GM21367 (cell line): ENCODE results near the gene TMEM126A.
A peak's percentile ranks its signal among the peaks of the same experiment; 100 is the strongest.

Experiments
- ATAC-seq: cut with Tn5 transposase; IDR thresholded peaks from one replicate; pipeline ENCODE4 v1.9.1; 2021; ENCODE audit not compliant: unreplicated experiment

The TMEM126A gene

GRCh38 chr11:85694385-85694980, 46.7 kb downstream of the TMEM126A start:
- ATAC-seq = no peak

GRCh38 chr11:85695546-85695945, 47.8 kb downstream of the TMEM126A start:
- ATAC-seq = no peak

DNA sequence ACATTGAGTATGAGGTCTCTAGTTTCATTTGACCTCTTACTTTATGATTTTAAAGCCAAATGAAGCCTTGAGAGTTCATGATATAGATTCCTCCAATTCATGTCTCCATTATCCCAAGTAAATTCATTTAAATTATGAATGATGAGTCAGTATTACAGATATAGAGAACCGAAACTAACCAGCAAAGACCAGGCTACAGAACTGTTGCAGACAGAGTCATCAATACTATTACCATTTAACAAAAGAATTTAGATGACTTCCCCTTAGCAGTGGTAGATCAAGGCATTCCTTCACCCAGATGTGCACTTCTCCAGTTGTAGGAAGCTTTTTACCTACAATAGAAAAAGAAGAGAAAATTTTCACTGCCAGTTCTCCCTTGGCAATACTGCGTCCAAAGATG, 50.0 kb downstream of the TMEM126A start:
- no peak for ATAC-seq

- ATAC-seq = no peak
These were observed 50.4 kb downstream of the TMEM126A start for GRCh38 chr11:85698195-85698594.

- ATAC-seq = peak; percentile 76
These were observed 52.4 kb downstream of the TMEM126A start for GRCh38 chr11:85699957-85700741.

DNA sequence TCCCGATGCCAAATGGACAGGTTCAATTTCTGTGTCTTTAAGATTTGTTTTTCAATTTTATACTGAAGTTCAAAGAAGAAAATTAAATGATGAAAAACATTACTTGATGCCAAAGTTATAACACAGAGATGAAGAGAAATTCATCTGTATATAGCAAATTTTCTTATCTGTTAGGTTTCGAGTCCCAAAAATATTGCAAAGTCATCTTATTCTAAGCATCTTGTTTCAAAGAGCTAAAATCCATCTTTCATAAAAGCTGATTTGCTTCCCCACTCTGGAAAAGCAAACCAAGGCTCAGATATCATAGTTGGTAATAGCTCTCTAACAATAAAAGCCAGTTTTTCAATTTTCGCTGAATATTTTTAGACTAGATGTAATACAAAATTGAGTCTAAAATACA, 57.2 kb downstream of the TMEM126A start:
- ATAC-seq = no peak

DNA sequence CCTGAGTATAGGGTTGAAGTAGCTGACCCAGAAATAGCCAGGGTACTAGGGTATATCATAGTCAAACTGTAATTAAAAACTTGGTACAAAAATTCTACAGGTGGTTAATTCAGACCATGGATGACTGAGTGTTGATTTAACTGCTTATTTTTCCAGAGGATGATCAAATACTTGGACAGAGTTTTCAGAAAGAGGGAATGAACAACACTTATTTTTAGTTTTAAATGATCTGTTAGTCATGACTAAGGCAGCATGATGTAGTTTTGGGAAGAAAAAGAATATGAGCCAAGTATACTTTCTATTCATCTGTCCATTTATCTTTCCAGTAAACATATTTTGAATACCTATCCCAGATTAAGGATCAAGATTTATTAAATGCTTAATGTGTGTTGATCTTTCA, 58.0 kb downstream of the TMEM126A start:
- ATAC-seq = no peak
